SH-SY5Y (cell line): ENCODE measurements around the gene C14orf119.

Experiments
- GATA2 ChIP-seq: IDR thresholded peaks from 2 replicates; pipeline ENCODE4 v1.6.1; 2011; ENCODE audit warnings: mild to moderate bottlenecking, low read depth, low read length
- GATA3 ChIP-seq: IDR thresholded peaks from 2 replicates; pipeline ENCODE4 v1.6.1; 2011; ENCODE audit warnings: low read depth, mild to moderate bottlenecking, low read length, moderate library complexity

DNA sequence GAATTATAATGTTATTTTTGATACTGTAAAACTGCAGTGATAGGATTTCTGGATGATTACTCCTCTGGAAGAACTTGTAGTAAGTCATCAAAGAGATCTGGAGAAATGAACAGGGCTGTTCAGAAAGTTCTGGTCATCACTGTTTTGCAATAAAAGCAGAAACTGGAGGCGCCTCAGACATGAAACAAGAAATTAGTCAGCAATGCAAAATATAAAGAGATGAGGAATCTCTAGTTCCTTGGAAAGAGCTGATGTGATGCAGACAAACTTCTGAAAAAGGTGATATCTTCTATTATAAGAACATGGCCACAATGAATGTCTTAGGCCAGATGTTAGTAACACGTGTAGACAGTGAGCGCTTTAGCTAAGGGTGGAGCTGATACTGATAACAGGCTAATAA is 9.8 kb upstream of the C14orf119 start:
- TF ChIP-seq GATA3: no peak
- TF ChIP-seq GATA2: no peak
